22Rv1 (cell line): ENCODE data around the gene DNAJC10.

Experiments used
- ZFX ChIP-seq: fragments of 450-650 bp; IDR thresholded peaks from 2 replicates; pipeline ENCODE4 v1.6.1; 2017; ENCODE audit warnings: antibody characterized with exemption, borderline replicate concordance
- TF ChIP-seq, protein P1 (sequence below): fragments of 450-650 bp; IDR thresholded peaks from 2 replicates; pipeline ENCODE4 v1.5.1; 2017; ENCODE audit warnings: mild to moderate bottlenecking

DNA sequence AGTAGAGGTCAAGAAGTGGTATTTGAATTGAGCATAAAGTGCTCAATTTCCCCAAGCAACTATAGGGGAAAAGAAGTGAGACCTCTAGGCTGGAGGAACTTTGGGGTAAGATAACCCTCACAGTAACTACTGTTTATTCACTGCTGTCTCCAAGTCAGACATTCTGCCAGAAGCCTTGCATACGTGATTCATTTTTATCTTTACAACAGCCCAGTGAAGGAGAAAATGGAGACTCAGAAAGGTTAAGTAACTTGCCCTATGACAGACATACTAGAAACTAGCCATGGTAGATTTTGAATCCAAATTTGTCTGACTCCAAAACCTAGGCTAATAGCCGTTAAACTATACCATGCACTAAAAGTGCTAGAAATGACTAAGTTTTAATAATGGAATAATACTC, 28.4 kb downstream of the DNAJC10 start:
- TF ChIP-seq, protein P1, sequence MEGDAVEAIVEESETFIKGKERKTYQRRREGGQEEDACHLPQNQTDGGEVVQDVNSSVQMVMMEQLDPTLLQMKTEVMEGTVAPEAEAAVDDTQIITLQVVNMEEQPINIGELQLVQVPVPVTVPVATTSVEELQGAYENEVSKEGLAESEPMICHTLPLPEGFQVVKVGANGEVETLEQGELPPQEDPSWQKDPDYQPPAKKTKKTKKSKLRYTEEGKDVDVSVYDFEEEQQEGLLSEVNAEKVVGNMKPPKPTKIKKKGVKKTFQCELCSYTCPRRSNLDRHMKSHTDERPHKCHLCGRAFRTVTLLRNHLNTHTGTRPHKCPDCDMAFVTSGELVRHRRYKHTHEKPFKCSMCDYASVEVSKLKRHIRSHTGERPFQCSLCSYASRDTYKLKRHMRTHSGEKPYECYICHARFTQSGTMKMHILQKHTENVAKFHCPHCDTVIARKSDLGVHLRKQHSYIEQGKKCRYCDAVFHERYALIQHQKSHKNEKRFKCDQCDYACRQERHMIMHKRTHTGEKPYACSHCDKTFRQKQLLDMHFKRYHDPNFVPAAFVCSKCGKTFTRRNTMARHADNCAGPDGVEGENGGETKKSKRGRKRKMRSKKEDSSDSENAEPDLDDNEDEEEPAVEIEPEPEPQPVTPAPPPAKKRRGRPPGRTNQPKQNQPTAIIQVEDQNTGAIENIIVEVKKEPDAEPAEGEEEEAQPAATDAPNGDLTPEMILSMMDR, result no peak
- no peak for TF ChIP-seq ZFX
